ENCODE results near the gene CDC37.

The CDC37 gene

DNA sequence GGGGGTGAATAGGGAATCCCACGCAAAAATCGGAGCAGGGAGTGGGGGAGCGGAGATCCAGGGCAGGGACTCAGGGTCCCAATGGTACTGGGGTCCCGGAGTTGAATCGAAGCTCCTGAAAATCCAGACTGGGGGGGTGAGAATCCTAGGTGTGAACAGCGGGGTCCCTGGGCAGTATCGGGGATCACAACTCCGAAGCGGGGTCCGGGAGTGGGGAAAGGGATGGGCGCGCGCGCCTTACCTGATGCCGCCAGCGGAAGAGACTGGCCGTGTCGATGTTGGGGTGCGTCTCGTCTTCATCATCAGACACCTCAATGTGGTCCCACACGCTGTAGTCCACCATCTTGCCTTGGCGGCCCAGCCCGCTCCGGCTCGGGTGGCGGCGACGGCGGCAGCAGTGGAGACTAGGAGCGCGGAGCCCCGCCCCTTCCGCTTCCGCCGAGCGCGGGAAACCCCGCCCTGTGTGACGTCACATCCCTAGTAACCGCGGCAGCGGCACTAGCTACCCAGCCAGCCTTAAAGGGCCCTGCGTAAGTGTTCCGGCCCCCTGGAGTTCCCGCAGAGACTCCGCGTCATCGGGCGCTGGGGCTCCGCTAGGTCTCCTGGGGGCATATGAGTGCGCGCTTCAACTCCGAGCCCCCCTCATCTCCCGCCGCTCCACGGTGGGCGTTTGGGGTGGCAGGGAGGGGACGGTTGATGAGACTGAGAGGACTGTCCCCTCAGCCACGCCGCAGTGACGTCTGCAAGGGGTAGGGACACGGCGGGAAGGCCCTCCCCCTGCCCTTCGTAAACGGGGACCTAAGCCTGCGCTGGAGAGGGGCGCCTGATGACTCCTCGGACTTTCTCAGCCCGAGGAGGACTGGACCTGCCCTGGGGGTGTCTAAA, at the start of gene CDC37:
TSS of gene CDC37 (minus strand) at position 406 of the 885 bp plus-strand sequence. CDS start at position 343, 63 bp downstream.
- peak; percentile 92 for DNase-seq (ENCODE audit: low read depth, low spot score)

GRCh38 chr19:10450853-10451609, 47.7 kb upstream of the CDC37 start:
- DNase-seq (ENCODE audit: low read depth, low spot score): no peak

DNA sequence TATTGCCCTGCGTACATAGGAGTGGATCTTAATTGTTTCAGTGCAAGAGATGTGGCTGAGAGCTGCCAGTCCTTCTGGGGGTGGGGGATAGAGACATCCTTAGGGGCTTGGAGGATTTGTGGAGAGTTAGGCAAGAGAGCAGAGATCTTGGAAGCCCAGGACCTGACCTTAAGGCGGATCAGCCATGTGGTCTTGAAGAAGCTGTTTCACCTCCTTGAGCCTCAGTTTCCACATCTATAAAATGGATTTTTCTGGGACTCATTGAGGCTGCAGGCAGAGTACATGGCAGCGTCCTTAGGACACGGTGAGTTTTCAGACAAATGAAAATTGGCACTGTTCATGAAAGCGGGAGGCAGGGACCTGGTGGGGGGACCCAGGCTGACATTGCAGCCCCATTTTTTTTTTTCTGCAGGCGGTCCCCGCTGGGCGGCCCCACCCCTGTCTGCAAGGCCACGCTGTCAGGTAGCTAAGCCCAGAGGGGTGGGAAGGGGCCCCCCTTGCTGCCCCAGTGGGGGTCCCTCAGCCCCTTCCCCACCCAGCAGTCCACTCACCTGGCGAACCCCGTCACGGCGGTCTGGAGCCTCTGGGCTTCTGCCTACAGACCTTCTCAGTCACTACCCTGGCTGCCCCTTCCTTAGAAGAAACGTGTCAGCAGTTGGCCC, 47.0 kb upstream of the CDC37 start:
- DNase-seq (ENCODE audit: low read depth, low spot score): no peak

DNA sequence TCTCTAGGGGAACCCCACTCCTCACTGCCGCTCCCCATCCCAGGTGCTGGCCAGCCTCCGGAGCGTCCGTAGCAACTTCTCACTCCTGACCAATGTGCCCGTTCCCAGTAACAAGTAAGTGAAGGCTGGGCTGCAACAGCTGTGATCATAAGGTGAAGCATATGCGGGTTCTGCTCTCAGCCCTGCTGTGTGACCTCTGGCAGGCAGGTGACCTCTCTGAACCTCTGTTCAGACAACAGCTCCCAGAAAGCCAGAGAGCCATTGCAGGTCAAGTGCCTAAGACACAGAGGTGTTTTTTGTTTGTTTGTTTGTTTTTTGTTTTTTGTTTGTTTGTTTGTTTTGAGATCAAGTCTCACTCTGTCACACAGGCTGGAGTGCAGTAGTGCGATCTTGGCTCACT, 45.7 kb upstream of the CDC37 start:
- DNase-seq (ENCODE audit: low read depth, low spot score): no peak

DNA sequence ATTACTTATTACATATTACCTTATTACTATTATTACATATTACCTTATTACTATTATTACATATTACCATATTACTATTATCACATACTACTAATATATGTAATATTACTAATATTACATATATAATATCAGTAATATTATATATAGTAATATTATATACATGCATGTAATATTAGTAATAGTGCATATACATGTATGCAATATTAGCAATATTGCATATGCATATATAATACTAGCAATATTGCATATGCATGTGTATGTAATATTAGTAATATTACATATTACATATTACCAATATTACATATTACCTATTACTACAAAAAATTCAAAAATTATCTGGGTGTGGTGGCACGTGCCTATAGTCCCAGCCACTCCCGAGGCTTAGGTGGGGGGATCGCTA, 39.4 kb upstream of the CDC37 start:
- no peak for DNase-seq (ENCODE audit: low read depth, low spot score)

- DNase-seq (ENCODE audit: low read depth, low spot score): no peak
Observed at GRCh38 chr19:10439588-10439987, 36.2 kb upstream of the CDC37 start.

DNA sequence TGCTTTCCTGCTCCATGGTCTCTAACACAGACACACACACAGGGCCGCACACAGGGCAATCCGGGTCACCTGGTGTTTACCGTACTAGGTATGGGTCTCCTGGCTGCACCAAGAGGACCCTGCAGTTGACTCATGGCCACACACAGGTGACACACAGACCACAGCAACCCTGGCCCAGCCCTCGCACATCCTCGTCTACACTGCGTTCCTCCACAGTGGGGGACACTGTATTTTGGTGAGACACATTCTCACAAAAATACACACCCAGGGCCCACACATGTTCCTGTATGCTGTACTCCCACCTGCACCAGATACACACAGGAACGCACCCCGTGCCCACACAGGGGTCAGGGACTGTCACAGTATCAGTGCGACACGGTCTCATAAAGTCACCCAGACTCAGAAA, 29.8 kb upstream of the CDC37 start:
- DNase-seq (ENCODE audit: low read depth, low spot score): no peak

DNA sequence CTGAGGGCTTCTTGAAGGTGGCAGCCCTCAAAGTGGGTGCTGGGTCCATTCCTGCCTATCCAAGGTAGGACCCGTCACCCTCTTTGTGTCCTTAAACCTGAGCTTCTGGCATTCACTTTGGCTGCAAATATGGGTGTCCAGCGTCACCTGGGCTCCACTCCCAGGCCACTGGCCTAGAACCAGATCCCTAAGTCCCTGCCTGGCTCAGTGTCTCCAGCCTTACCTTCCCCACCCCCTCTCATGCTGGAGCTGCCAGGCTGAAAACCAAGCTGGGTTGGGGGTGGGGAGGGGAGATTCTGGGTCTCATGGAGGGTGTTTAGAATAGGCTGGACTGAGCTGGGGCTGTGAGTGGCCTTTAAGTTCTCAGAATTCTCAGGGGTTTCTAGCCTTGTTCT, 29.4 kb upstream of the CDC37 start:
- no peak for DNase-seq (ENCODE audit: low read depth, low spot score)

DNA sequence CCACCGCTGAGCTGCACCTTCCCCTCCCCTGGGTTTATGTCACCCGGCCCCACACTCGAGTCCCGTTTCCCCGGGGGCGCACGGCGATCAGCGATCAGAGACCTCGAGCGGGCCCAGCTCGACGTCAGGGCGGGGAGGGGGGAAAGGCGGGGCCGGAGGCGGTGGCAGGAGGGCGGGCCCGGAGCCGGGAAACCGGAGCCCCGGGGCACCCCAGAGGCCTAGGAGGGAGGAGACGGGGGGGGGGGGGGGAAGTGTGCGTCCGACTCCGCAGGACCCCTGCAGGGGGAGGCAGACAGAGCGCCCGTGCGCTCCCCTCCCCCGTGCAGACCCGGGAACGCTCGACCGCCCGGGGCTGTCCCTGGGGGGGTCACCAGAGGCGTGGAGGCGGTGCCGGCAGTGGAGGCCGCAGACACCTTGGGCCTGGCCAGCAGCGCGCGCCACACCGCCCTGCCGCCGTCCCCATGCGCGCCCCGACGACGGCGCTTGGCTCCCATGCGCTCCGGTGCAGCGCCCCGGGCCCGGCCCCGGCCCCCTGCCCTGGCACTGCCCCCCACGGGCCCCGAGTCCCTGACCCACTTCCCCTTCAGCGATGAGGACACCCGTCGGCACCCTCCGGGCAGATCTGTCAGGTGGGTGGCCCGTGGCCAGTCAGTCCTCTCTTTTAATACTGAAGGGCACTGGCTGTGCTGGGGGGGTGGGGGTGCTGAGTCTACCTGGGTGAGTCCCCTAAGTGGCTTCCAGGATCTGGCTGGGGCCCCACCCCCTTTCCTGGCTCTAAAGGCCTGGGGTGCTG, 28.8 kb upstream of the CDC37 start:
- no peak for DNase-seq (ENCODE audit: low read depth, low spot score)

DNA sequence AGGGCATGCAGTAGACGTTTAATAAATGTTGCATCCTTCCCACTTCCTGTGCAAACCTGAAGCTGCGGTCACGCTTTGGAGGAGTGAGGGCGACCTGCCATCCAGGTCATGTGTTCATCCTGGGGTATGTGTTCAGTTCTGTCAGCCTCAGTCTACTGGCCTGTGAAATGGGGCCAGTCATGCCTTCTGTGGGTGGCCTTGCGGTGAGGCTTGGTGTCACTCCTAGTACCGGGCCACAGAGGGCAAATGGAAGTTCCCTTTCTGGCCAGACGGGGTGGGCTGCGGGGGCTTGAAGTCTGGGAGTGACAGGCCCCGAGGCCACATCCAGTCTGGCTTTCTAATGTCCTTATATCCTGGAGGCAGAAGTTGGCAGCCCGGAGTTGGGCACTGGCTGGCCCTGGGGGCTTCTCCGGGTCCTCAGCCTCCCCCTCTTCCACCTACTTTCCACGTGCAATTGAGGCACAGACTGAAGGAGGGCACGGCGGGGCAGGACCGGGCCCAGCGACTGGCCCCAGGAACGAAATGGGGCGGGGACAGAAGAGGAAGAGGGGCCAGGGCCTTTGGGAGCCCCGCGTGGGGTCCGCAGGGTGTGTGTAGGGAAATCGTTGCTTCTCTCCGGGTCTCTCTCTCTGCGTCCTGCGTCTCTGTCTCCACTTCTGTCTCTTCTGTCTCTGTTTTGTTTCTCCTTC, 28.1 kb upstream of the CDC37 start:
- DNase-seq (ENCODE audit: low read depth, low spot score): no peak

DNA sequence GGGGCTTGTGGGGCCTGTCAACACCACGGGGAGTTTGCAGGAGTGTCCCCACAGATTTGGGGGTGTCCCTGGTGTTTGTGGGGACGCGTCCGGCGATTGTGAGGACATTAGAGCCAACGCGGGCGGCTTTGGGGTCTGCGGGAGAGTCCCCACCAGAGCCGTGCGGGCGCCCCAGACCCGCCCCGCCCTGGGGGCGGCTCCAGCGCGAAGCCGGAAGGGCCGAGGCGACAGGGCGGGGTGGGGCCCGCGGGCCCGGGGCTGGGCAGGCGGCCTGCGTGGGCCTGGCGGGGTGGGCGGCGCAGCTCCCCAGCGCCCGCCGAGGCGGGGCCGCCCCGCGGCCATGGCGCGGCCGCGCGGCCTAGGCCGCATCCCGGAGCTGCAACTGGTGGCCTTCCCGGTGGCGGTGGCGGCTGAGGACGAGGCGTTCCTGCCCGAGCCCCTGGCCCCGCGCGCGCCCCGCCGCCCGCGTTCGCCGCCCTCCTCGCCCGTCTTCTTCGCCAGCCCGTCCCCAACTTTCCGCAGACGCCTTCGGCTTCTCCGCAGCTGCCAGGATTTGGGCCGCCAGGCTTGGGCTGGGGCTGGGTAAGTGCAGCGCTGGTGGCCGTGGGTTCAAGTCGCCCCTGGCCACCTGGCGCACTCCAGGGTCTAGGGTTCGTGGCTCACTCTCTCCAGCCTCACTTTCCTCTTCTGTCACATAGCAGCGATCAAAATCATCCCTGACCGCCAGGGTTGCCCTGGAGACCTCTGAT, 27.3 kb upstream of the CDC37 start:
- DNase-seq (ENCODE audit: low read depth, low spot score): no peak

GRCh38 chr19:10428996-10429381, 25.6 kb upstream of the CDC37 start:
- no peak for DNase-seq (ENCODE audit: low read depth, low spot score)

DNA sequence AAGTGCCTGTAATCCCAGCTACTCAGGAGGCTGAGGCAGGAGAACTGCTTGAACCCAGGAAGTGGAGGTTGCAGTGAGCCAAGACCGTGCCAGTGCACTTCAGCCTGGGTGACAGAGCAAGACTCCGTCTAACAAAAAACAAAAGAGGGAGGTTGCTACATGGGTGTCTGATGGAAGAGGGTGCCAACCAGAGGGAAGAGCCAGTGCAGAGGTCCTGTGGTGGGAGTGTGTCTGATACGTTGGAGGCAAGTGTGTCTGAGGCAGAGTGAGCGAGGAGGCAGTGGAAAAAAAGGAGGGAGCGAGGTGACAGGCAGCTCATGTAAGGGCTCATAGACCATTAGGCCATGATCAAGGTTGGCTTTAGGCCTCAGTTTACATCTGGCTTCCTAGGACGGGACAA, 23.8 kb upstream of the CDC37 start:
- no peak for DNase-seq (ENCODE audit: low read depth, low spot score)

DNA sequence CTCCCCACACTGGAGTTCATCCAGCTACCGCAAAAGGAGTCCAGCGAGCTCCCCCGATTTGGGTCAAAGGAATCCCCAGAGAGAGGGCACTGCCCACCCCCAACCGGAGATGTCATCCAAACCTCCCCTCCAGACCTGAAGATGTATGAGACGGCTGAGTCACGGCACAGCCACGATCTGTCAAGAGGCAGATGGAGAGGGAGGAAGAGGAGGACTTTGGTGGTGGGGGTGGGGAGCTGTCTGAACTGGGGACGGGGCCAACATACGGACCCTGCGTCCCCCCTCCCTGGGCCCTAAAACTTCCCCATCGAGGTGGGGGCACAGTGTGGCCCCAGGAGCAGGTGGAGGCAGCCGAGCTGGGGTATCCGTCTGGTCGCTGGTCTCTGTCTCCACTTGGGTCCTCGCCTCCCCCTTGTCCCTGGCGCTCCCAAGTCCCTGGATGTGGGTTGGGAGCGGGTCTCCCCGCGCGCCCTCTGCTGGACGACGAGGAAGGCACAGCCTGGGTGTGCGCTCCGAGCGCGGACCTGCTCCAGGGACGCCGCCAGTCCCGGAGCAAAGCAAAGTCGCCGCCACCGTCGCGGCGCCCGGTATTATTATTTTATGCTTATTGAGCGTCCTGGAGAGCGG, 20.8 kb upstream of the CDC37 start:
- no peak for DNase-seq (ENCODE audit: low read depth, low spot score)

DNA sequence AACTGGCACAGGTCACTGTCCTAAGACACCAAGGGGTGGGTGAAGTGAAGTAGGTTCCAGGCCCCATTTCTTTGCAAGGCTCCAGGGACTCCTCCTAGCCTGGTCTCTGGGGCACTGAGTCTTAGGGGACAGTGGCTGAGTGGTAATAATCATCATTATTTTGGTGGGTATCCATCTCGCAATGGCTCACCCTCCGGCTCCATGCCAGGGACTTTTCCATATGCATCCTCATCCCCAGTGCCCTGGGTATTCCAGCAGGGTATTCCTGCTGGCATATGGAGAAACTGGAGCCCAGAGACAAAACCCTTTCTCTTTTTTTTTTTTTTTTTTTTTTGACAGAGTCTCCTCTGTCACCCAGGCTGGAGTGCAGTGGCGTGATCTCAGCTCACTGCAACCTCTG, 19.5 kb upstream of the CDC37 start:
- no peak for DNase-seq (ENCODE audit: low read depth, low spot score)

DNA sequence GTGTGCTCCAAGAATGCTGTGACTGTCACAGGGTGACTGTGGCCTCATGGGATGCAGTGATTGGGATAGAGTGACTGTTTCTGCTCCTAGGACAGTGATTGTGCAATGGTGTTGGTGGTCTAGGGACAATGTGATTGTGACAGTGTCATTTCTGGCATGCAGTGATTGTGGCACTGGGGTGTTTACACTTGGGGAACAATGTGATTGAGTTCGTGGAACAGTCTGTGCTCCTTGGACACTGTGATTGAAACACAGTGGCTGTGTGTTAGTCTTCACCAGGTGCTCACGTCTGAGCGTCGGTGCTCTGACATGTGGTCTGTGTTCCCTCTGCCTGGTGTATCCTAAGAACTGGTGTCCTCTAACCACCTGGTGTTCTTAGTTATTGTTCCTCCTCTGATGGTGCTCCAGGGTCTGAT, 18.7 kb upstream of the CDC37 start:
- no peak for DNase-seq (ENCODE audit: low read depth, low spot score)

- DNase-seq (ENCODE audit: low read depth, low spot score): no peak
Observed at GRCh38 chr19:10421240-10422045, 18.1 kb upstream of the CDC37 start.

DNA sequence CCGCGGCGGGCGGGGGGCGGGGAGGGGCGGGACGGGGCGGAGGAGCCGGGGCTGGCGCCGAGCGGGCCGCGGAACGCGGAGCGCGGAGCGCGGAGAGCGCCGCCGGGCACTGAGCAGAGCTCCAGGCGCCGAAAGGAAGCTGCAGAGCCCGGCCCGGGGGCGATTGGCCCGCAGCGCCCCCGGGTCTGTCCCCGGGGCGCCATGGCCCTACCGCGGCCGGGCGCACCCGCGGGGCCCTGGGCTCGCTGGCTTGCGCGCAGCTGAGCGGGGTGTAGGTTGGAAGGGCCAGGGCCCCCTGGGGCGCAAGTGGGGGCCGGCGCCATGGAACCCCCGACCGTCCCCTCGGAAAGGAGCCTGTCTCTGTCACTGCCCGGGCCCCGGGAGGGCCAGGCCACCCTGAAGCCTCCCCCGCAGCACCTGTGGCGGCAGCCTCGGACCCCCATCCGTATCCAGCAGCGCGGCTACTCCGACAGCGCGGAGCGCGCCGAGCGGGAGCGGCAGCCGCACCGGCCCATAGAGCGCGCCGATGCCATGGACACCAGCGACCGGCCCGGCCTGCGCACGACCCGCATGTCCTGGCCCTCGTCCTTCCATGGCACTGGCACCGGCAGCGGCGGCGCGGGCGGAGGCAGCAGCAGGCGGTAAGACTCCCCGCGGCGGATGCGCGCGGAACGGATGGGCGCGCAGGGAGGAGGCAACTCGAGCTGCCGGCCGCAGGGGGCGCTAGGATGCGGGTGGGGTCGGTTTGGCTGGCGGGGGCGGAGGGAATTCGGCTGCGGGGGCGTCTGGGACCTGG, 17.3 kb upstream of the CDC37 start, which contains the start of gene PDE4A:
TSS of gene PDE4A (plus strand) at position 95 of the 796 bp plus-strand sequence. CDS start at position 322, 227 bp downstream.
- no peak for DNase-seq (ENCODE audit: low read depth, low spot score)
